GM21528 (cell line): ENCODE data around the gene UTS2B.

Experiments used
- ATAC-seq: cut with Tn5 transposase; IDR thresholded peaks from one replicate; pipeline ENCODE4 v1.9.1; 2021; ENCODE audit warnings: mild to moderate bottlenecking, moderate library complexity; ENCODE audit not compliant: unreplicated experiment, low FRiP score

The UTS2B gene

DNA sequence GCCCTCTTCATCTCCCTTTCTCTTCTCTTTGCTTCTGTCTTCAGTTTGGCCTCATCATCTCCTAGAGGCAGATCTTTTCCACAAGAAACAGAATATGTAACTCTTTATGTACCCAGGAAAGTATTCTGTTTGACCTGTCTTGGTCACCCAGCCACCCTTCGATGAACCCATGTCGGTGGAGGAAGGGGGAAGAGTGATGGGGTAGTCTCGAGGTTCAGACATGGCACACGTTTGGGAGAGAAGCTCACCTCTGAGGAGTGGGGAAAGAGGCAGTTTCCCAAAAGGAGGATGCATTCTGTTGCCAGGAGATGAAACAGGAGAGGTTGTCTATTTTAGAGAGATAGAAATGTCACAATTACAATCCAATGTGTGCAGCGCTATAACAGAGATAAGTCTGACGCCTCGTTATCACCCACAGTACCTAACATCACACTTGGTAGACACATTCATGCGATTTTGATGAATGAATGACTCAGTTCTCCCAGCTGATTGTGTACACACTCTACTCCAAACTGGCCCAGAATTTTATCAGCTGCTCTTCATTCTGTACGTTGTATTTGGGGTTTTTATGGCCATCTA lies 1.9 kb downstream of the UTS2B start:
- ATAC-seq: peak; percentile 7

DNA sequence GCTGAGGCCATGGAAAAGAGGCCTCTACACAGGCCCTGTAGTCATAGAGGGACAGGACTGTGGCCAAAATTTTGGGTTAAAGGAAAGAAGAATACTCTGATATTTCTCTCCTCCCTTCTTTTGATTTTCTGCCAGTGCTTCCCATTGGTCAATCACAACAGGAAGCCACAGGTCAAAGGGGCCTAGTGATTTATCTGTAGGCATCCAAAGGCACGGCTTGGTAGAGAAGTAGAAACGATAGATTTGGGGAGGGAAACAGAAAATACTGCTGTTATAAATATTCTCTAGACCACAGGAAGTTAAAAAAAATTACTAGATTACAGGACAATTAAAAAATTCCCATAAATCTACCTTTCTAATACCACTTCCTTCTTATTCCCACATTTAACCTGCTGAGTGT lies 2.8 kb downstream of the UTS2B start:
- no peak for ATAC-seq

DNA sequence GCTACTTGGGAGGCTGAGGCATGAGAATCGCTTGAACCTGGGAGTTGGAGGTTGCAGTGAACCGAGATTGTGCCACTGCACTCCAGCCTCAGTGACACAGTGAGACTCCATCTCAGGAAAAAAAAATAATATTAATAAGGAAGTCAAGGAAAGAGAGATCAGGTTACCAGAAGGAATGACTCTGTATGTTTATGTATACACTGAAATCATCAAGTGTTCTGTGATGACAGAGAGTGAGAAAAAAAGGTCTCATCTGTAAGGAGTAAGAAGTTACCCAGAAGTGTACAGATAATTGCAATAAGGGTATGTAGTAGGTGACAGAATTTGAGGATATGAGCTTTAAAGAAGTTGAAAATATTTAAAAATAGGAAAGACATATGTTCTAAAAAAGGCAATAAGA lies 5.4 kb downstream of the UTS2B start:
- ATAC-seq: no peak

GRCh38 chr3:191321019-191321767 lies 9.1 kb downstream of the UTS2B start:
- no peak for ATAC-seq

DNA sequence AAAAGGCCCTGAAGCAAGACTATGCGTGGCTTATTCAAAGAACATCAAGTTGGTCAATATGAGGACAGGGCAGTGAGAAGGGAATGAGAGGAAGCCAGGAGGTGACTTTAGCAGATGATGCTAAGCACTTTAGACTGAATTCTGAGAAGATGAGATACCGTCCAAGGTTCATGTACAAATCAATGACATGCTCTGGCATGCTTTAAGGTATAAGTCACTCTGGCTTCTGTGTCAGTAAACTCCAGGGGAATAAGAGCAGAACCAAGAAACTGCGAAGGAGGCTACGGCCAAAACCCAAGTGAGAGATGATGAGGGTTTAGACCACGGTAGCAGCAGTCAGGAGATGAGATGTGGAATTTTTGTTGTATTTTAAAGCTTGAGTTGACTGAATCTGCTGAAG lies 10.0 kb downstream of the UTS2B start:
- ATAC-seq: no peak

- ATAC-seq: no peak
Observed at GRCh38 chr3:191316876-191317603, 13.3 kb downstream of the UTS2B start.

GRCh38 chr3:191314109-191314728 lies 16.1 kb downstream of the UTS2B start:
- no peak for ATAC-seq

DNA sequence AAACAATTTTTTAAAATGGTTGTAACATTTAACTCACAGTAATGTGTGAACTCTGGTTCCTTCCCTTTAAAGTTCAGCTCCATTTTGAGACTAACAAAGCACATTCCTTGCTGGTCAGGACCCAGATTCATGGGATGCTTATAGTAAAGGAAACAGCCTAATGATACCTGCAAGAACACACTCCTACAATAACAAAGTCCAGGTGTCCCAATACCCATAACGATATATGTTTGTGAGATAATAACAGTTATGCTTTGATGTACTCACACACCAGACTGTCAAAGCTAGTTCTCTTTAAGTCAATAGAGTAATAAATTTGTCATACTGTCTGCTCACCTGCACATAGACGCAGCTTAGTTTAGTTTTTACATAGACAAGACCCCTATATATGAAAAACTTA lies 17.0 kb downstream of the UTS2B start:
- no peak for ATAC-seq

DNA sequence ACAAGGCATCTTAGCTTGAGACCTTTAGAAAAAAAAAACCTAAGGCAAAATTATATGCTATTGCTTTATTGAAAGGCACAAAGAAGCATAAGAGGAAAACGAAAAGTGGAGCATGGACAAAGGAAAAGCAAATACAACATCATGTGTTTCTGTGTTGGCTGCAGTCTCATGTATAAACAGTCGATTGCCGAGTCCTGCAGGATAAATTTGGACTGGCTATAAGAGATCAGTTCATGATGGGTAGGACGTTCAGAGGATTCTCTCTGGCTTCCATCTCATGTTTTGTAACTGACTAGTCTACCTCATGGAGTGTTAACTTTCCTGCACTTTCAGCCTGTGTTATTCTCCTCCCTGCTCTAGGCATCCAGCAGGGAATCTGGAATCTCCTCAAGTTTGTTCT lies 23.0 kb downstream of the UTS2B start:
- no peak for ATAC-seq

DNA sequence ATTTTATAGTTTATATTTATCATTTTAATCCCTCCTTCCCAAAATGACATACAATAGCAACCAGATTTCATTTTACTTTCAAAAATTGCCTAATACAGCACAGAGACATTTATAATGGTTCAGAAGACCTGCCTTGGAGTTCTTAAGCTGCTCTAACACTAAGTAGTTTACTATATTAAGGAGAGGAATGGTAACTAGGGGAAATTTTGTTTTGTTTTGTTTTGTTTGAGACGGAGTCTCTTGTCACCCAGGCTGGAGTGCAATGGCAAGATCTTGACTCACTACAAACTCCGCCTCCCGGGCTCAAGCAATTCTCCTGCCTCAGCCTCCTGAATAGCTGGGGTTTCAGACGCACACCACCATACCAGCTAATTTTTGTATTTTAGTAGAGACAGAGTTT lies 23.9 kb downstream of the UTS2B start:
- ATAC-seq: no peak

DNA sequence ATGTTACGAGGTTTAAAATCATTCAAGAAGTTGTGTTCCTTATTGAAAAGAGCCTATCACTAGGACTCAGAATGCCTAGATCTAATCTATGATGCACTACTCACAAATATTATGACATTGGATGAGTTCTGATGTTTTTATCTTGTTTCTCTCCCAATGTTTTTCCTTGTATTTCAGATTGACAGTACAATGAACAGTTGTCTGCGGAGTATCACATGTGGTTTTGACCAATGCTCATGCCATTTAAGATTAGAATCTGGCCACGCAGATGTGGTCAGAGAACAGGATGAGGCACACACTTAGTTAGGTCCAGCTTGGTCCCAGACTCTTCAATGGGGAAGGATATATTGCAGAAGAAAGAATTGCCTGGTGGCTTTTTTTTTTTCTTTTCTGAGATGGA lies 26.7 kb downstream of the UTS2B start:
- no peak for ATAC-seq

GRCh38 chr3:191302451-191302850 lies 27.9 kb downstream of the UTS2B start:
- ATAC-seq: no peak

- ATAC-seq: no peak
Observed at GRCh38 chr3:191301782-191302411, 28.4 kb downstream of the UTS2B start.

GRCh38 chr3:191301017-191301416 lies 29.3 kb downstream of the UTS2B start:
- ATAC-seq: peak; percentile 70

DNA sequence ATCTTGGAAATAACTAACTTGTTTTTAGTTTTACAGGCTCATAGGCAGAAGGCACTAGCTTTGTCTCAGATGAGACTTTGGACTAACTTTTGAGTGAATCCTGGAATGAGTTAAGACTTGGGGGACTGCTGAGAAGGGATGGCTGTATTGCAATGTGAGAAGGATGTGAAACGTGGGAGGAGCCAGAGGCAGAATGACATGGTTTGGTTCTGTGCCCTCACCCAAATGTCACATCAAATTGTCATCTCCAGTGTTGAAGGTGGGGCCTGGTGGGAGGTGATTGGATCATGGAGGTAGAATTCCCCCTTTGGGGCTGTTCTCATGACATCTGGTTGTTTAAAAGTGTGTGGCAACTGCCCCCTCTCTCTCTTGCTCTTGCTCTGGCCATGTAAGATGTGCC lies 29.9 kb downstream of the UTS2B start:
- ATAC-seq: peak; percentile 32

- ATAC-seq: no peak
Observed at GRCh38 chr3:191298846-191299245, 31.5 kb downstream of the UTS2B start.

DNA sequence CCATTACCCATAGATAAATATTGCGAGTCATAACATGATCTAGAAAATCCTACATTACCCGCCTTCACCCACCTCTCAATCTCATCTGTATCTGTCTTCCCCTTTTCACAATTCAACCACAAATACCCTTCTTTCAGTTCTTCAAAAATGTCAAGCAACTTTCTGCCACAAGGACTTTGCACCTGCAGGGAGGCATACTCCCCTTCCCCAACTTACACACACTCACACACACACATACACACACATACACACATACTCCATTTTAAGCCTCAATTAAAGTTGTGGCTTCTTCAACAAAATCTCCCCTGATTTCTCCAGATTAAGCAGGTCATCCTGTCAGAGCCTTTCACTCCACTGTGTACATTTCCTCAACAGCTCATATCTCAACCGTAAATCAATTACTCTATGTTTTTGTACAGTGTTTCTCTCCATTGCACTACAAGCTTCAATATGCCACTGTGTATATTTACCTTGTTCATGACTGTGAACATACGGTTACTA lies 34.2 kb downstream of the UTS2B start:
- peak; percentile 82 for ATAC-seq

DNA sequence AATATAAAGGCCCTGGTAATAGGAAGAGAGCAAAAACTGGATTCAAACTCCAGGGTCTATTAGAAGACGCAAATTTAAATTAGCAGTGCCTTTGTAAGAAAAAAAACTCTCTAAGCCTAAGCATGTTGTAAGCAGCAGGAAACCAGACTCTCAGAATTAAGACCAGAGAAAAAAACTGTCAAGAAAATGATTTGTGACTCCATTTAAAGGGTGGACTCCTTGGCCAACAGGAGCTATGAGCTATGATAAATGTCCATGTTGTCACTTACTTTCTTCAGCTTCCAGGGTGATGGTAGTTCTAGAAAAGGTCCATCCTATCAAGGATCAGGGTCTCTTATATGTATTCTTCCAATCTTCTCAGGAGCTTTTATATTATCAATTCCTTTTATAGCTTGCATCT lies 36.0 kb downstream of the UTS2B start:
- no peak for ATAC-seq

DNA sequence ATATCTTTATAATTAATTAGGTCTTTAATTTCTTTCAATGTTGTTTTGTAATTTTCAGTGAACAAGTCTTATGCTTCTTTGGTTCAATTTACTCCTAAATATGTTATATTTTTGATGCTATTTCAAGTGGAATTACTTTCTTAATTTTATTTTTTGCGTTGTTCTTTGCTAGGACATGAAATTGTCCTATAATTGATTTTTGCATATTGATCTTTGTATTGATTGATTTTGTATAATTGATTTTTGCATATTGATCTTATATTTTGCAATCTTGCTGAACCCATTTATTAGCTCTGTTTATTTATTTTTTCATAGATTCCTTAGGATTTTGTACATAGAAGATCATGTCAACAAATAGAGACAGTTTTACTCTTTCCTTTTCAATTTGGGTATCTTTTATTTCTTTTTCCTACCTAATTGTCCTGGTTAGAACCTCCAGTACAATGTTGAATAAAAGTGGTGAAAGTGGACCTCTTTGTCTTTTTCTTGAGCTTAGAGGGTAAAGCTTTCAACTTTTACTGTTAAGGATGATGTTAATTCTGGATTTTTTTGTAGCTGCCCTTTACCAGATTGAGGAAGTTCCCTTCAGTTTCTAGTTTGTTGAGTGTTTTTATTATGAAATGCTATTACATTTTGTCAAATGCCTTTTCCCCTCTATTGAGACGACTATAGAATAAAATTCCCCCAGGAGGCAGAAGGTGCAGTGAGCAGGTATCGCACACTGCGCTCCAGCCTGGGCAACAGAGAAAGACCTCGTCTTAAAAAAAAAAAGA lies 37.9 kb downstream of the UTS2B start:
- no peak for ATAC-seq
